ENCODE data around the gene ZC3H4. TPM values are rescaled to one million over a fixed set of nuclear protein-coding genes. Genes with fewer than 3 reads are reported as not detected.

The ZC3H4 gene
- total RNA-seq, 2 donors from 2014 or later, result 35.3 to 49.1 TPM

DNA sequence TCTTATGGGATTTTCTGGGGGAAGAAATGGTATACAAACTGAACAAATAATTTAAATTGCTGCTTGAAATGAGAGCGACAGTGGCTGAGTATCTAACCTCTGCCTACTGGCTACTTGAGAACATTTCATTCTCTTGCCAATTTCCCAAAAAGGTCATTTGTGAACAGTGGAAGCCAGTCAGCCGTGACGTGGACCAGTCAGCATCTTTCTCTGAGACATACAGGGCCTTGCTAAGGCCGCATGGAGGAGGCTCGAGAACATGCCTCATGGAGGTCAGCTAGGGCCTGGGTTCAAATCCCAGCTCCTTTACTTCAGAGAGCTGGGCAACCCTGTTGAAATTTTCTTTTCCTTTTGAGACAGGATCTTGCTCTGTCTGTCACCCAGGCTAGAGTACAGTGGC, 20.3 kb downstream of the ZC3H4 start:
- H3K4me1 ChIP-seq (replicated peaks), result peaks cover 2% of the 10 kb centered on the region

GRCh38 chr19:47089767-47090350, 23.7 kb downstream of the ZC3H4 start:
- no peaks in the 10 kb centered on the region for H3K27me3 ChIP-seq (replicated peaks; ENCODE audit: insufficient read depth)

More for the DNA sequence above, 20.3 kb downstream of the ZC3H4 start:
- TF ChIP-seq POLR2AphosphoS5 (IDR thresholded peaks at IDR 0.05), result no peak
- no peak for TF ChIP-seq CTCF (IDR thresholded peaks at IDR 0.05)
- no peak for TF ChIP-seq POLR2A (IDR thresholded peaks at IDR 0.05)
- Histone ChIP-seq H3K9me3 (no peaks in the 10 kb centered on the region), H3K36me3 (peaks cover 0 to 13% of the 10 kb centered on the region in 2 donors), H3K4me3 (no peak overlapping the region), H3K27me3 (replicated peaks; ENCODE audit: insufficient read depth) (no peaks in the 10 kb centered on the region), H3K27ac (no peak overlapping the region)
- 67% methylated on average over 5 of the region's 5 CpGs for WGBS
- DNase-seq (ENCODE audit: low spot score), result no peak
- intact Hi-C loops (cut with DNase I), result no loop called here

GRCh38 chr19:47086280-47086679, 27.3 kb downstream of the ZC3H4 start:
- peaks cover 22 to 41% of the 10 kb centered on the region in 2 donors for H3K36me3 ChIP-seq
- intact Hi-C loops (cut with DNase I), result no loop called here

More at GRCh38 chr19:47089767-47090350, 23.7 kb downstream of the ZC3H4 start:
- intact Hi-C loops (cut with DNase I), result no loop called here
- TF ChIP-seq CTCF (IDR thresholded peaks at IDR 0.05) (no peak), POLR2A (IDR thresholded peaks at IDR 0.05) (no peak), POLR2AphosphoS5 (IDR thresholded peaks at IDR 0.05) (no peak)
- DNase-seq (ENCODE audit: low spot score), result no peak
- Histone ChIP-seq H3K4me1 (replicated peaks) (no peaks in the 10 kb centered on the region), H3K4me3 (no peak overlapping the region), H3K9me3 (no peaks in the 10 kb centered on the region), H3K27ac (no peak overlapping the region), H3K36me3 (peaks cover 4 to 17% of the 10 kb centered on the region in 2 donors)
- 96% methylated on average over 21 of the region's 21 CpGs for WGBS

DNA sequence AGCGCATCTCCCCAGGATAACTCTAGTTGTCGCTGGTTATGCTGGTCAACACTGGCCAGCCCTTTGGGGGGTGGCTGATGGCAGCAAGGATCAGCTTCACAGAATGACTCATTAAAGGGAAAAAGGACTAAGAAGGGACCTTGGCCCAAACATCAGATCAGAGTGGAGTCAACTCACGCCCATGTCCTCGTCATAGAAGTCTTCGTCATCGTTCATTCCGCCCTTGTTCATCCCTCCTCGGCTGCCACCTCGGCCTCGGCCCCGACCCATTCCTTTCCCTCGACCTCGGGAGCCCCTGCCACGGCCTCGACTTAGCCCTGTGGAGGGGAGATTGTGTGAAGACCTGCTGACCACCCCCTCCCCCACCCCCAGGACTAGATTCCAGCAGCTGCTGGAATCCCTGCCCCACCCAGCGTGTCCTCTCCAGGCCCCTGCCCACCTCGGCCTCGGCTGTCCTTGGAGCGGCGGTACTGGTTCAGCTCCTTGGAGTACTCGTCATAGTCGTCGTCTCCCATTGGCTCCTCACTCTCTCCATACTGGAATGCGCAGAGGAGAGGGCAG, 28.6 kb downstream of the ZC3H4 start:
- TF ChIP-seq POLR2A (IDR thresholded peaks at IDR 0.05) (no peak), POLR2AphosphoS5 (IDR thresholded peaks at IDR 0.05) (no peak), CTCF (IDR thresholded peaks at IDR 0.05) (no peak)
- DNase-seq (ENCODE audit: low spot score), result no peak
- Histone ChIP-seq H3K4me3 (no peak overlapping the region), H3K36me3 (peaks cover 22 to 38% of the 10 kb centered on the region in 2 donors), H3K4me1 (replicated peaks) (no peaks in the 10 kb centered on the region), H3K27ac (no peak overlapping the region), H3K9me3 (no peaks in the 10 kb centered on the region), H3K27me3 (replicated peaks; ENCODE audit: insufficient read depth) (no peaks in the 10 kb centered on the region)
- intact Hi-C loops (cut with DNase I), result no loop called here
- WGBS, result 89% methylated on average over 24 of the region's 24 CpGs

More at GRCh38 chr19:47086280-47086679, 27.3 kb downstream of the ZC3H4 start:
- Histone ChIP-seq H3K4me3 (no peak overlapping the region), H3K9me3 (no peaks in the 10 kb centered on the region), H3K27ac (no peak overlapping the region), H3K4me1 (replicated peaks) (no peaks in the 10 kb centered on the region), H3K27me3 (replicated peaks; ENCODE audit: insufficient read depth) (no peaks in the 10 kb centered on the region)
- 94% methylated on average over 17 of the region's 17 CpGs for WGBS
- TF ChIP-seq CTCF (IDR thresholded peaks at IDR 0.05), result no peak
- TF ChIP-seq POLR2A (IDR thresholded peaks at IDR 0.05), result no peak
- TF ChIP-seq POLR2AphosphoS5 (IDR thresholded peaks at IDR 0.05), result no peak
- DNase-seq (ENCODE audit: low spot score), result no peak

GRCh38 chr19:47082493-47082892, 31.1 kb downstream of the ZC3H4 start:
- DNase-seq (ENCODE audit: low spot score), result no peak
- no peak for TF ChIP-seq CTCF (IDR thresholded peaks at IDR 0.05)
- TF ChIP-seq POLR2AphosphoS5 (IDR thresholded peaks at IDR 0.05), result no peak
- TF ChIP-seq POLR2A (IDR thresholded peaks at IDR 0.05), result no peak
- intact Hi-C loops (cut with DNase I), result no loop called here
- no peaks in the 10 kb centered on the region for H3K4me1 ChIP-seq (replicated peaks)
- H3K4me3 ChIP-seq, result no peak overlapping the region
- H3K27me3 ChIP-seq (replicated peaks; ENCODE audit: insufficient read depth), result no peaks in the 10 kb centered on the region
- no peaks in the 10 kb centered on the region for H3K9me3 ChIP-seq
- H3K36me3 ChIP-seq, result peaks cover 22 to 30% of the 10 kb centered on the region in 2 donors
- WGBS, result 95% methylated on average over 5 of the region's 5 CpGs
- H3K27ac ChIP-seq, result no peak overlapping the region
